GM19455 (cell line): ENCODE measurements around the gene NCK2.

Source experiments
- ATAC-seq: cut with Tn5 transposase; IDR thresholded peaks from one replicate; pipeline ENCODE4 v1.9.1; 2021; ENCODE audit not compliant: unreplicated experiment

The NCK2 gene

GRCh38 chr2:105734762-105735538, 9.8 kb upstream of the NCK2 start:
- ATAC-seq, result no peak

- no peak for ATAC-seq
Observed at GRCh38 chr2:105736145-105736544, 8.6 kb upstream of the NCK2 start.

- ATAC-seq, result no peak
Observed at GRCh38 chr2:105737980-105738657, 6.6 kb upstream of the NCK2 start.

GRCh38 chr2:105738658-105739241, 6.0 kb upstream of the NCK2 start:
- no peak for ATAC-seq

GRCh38 chr2:105739426-105739825, 5.3 kb upstream of the NCK2 start:
- no peak for ATAC-seq

- ATAC-seq, result no peak
Observed at GRCh38 chr2:105739944-105740530, 4.7 kb upstream of the NCK2 start.

- ATAC-seq, result no peak
Observed at GRCh38 chr2:105741174-105741573, 3.5 kb upstream of the NCK2 start.

GRCh38 chr2:105741617-105742016, 3.1 kb upstream of the NCK2 start:
- no peak for ATAC-seq

GRCh38 chr2:105744091-105744908, 412 bp upstream of the NCK2 start:
- ATAC-seq, result peak; percentile 71

GRCh38 chr2:105746177-105747080, 1.7 kb downstream of the NCK2 start:
- peak; percentile 48 for ATAC-seq

- no peak for ATAC-seq
Observed at GRCh38 chr2:105747254-105747894, 2.7 kb downstream of the NCK2 start.

- no peak for ATAC-seq
Observed at GRCh38 chr2:105747991-105748390, 3.3 kb downstream of the NCK2 start.

GRCh38 chr2:105748566-105748965, 3.9 kb downstream of the NCK2 start:
- no peak for ATAC-seq

- ATAC-seq, result no peak
Observed at GRCh38 chr2:105749583-105750400, 5.1 kb downstream of the NCK2 start.

GRCh38 chr2:105750735-105751134, 6.0 kb downstream of the NCK2 start:
- ATAC-seq, result no peak

GRCh38 chr2:105751272-105751671, 6.6 kb downstream of the NCK2 start:
- no peak for ATAC-seq

- ATAC-seq, result no peak
Observed at GRCh38 chr2:105752691-105753358, 8.1 kb downstream of the NCK2 start.

- no peak for ATAC-seq
Observed at GRCh38 chr2:105753380-105753779, 8.7 kb downstream of the NCK2 start.
